ENCODE results near the gene SH3PXD2A.
"Not testable (repeated sequence)": the region's sequence is repeated elsewhere in the genome, so short reads cannot be mapped to it uniquely, and the experiment has no call there.

SH3PXD2A gene

GRCh38 chr10:103845972-103846371 lies 9.4 kb downstream of the SH3PXD2A start:
- TF ChIP-seq CTCF (IDR thresholded peaks at IDR 0.05; ENCODE audit: control insufficient read depth, extremely low read depth, insufficient read depth) = no peak
- DNase-seq (ENCODE audit: low read depth) = no peak
- no peak overlapping the region for H3K4me3 ChIP-seq (ENCODE audit: low read depth, low read length)

GRCh38 chr10:103845346-103845745 lies 10.0 kb downstream of the SH3PXD2A start:
- H3K4me3 ChIP-seq (ENCODE audit: low read depth, low read length); DNase-seq (ENCODE audit: low read depth): not testable (repeated sequence)

GRCh38 chr10:103843854-103844570 lies 11.4 kb downstream of the SH3PXD2A start:
- no peak for TF ChIP-seq CTCF (IDR thresholded peaks at IDR 0.05; ENCODE audit: control insufficient read depth, extremely low read depth, insufficient read depth)
- H3K4me3 ChIP-seq (ENCODE audit: low read depth, low read length) = no peak overlapping the region
- no peak for DNase-seq (ENCODE audit: low read depth)

- no peak for DNase-seq (ENCODE audit: low read depth)
- no peak for TF ChIP-seq CTCF (IDR thresholded peaks at IDR 0.05; ENCODE audit: control insufficient read depth, extremely low read depth, insufficient read depth)
- no peak overlapping the region for H3K4me3 ChIP-seq (ENCODE audit: low read depth, low read length)
Observed at GRCh38 chr10:103843045-103843444, 12.3 kb downstream of the SH3PXD2A start.

- TF ChIP-seq CTCF (IDR thresholded peaks at IDR 0.05; ENCODE audit: control insufficient read depth, extremely low read depth, insufficient read depth) = no peak
- DNase-seq (ENCODE audit: low read depth) = no peak
- no peak overlapping the region for H3K4me3 ChIP-seq (ENCODE audit: low read depth, low read length)
Observed at GRCh38 chr10:103842605-103843004, 12.8 kb downstream of the SH3PXD2A start.

- H3K4me3 ChIP-seq (ENCODE audit: low read depth, low read length) = no peak overlapping the region
- no peak for DNase-seq (ENCODE audit: low read depth)
- TF ChIP-seq CTCF (IDR thresholded peaks at IDR 0.05; ENCODE audit: control insufficient read depth, extremely low read depth, insufficient read depth) = no peak
Observed at GRCh38 chr10:103841519-103841918, 13.9 kb downstream of the SH3PXD2A start.

GRCh38 chr10:103840740-103841070 lies 14.7 kb downstream of the SH3PXD2A start:
- no peak overlapping the region for H3K4me3 ChIP-seq (ENCODE audit: low read depth, low read length)
- no peak for TF ChIP-seq CTCF (IDR thresholded peaks at IDR 0.05; ENCODE audit: control insufficient read depth, extremely low read depth, insufficient read depth)
- DNase-seq (ENCODE audit: low read depth) = no peak

All from LNCaP clone FGC (cell line).